ENCODE results near the gene PCDHGA6.
"Not testable (repeated sequence)": the region's sequence is repeated elsewhere in the genome, so short reads cannot be mapped to it uniquely, and the experiment has no call there.

The PCDHGA6 gene

GRCh38 chr5:141338538-141339306 lies 35.0 kb upstream of the PCDHGA6 start, which contains the start of gene PCDHGA2:
TSS of gene PCDHGA2 (plus strand) at chr5:141338760.
- Histone ChIP-seq H2BK5ac (ENCODE audit: low read length) (no peak within 1 kb of the TSS), H2AK5ac (ENCODE audit: low read length) (no peak within 1 kb of the TSS), H3K79me2 (ENCODE audit: control insufficient read depth, insufficient read depth, low read length) (no peaks in the 10 kb centered on the region), H3K4me3 (ENCODE audit: low read length) (no peak within 1 kb of the TSS), H3K56ac (ENCODE audit: low read length) (no peak within 1 kb of the TSS), H3K9ac (ENCODE audit: low read length) (no peak within 1 kb of the TSS), H3K36me3 (ENCODE audit: control insufficient read depth, insufficient read depth, low read length) (no peaks in the 10 kb centered on the region), H3K27ac (ENCODE audit: low read depth, low read length) (no peak within 1 kb of the TSS), H4K8ac (ENCODE audit: low read depth, low read length) (no peak within 1 kb of the TSS), H3K4ac (ENCODE audit: low read depth, low read length) (no peak within 1 kb of the TSS), H2BK15ac (replicated peaks; ENCODE audit: low read depth) (no peak within 1 kb of the TSS), H3K18ac (ENCODE audit: low read length) (no peak within 1 kb of the TSS), H3K23ac (ENCODE audit: low read length) (no peak within 1 kb of the TSS), H3K79me1 (ENCODE audit: low read length) (no peaks in the 10 kb centered on the region), H3K4me2 (ENCODE audit: low read length) (no peak within 1 kb of the TSS), H3K27me3 (ENCODE audit: insufficient read depth, low read length, poor library complexity) (no peaks in the 10 kb centered on the region), H3K4me1 (ENCODE audit: control insufficient read depth, low read depth, low read length) (no peaks in the 10 kb centered on the region), H4K5ac (ENCODE audit: low read length) (no peak within 1 kb of the TSS), H2BK120ac (ENCODE audit: low read depth, low read length) (no peak within 1 kb of the TSS)
- WGBS (ENCODE audit: extremely low coverage, insufficient coverage, low lambda C conversion rate), result no CpG with 5 or more reads among the region's 27 CpGs
- peak; percentile 59 for DNase-seq

DNA sequence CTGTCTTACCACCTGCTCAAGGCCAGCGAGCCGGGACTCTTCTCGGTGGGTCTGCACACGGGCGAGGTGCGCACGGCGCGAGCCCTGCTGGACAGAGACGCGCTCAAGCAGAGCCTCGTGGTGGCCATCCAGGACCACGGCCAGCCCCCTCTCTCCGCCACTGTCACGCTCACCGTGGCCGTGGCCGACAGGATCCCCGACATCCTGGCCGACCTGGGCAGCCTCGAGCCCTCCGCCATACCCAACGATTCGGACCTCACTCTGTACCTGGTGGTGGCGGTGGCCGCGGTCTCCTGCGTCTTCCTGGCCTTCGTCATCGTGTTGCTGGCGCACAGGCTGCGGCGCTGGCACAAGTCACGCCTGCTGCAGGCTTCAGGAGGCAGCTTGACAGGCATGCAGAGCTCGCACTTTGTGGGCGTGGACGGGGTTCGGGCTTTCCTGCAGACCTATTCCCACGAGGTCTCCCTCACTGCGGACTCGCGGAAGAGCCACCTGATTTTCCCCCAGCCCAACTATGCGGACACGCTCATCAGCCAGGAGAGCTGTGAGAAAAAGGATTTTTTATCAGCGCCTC lies 32.8 kb upstream of the PCDHGA6 start:
- H4K8ac ChIP-seq (ENCODE audit: low read depth, low read length); H3K56ac ChIP-seq (ENCODE audit: low read length); H3K79me2 ChIP-seq (ENCODE audit: control insufficient read depth, insufficient read depth, low read length); H3K4me3 ChIP-seq (ENCODE audit: low read length); H3K4ac ChIP-seq (ENCODE audit: low read depth, low read length); H3K4me1 ChIP-seq (ENCODE audit: control insufficient read depth, low read depth, low read length); H4K5ac ChIP-seq (ENCODE audit: low read length); H3K27me3 ChIP-seq (ENCODE audit: insufficient read depth, low read length, poor library complexity); H2BK120ac ChIP-seq (ENCODE audit: low read depth, low read length); DNase-seq; H3K23ac ChIP-seq (ENCODE audit: low read length); H3K36me3 ChIP-seq (ENCODE audit: control insufficient read depth, insufficient read depth, low read length); H2BK15ac ChIP-seq (replicated peaks; ENCODE audit: low read depth); H3K18ac ChIP-seq (ENCODE audit: low read length); H2BK5ac ChIP-seq (ENCODE audit: low read length); H3K9ac ChIP-seq (ENCODE audit: low read length); H3K27ac ChIP-seq (ENCODE audit: low read depth, low read length); H2AK5ac ChIP-seq (ENCODE audit: low read length); H3K79me1 ChIP-seq (ENCODE audit: low read length); H3K4me2 ChIP-seq (ENCODE audit: low read length): not testable (repeated sequence)
- WGBS (ENCODE audit: extremely low coverage, insufficient coverage, low lambda C conversion rate), result no CpG with 5 or more reads among the region's 45 CpGs

DNA sequence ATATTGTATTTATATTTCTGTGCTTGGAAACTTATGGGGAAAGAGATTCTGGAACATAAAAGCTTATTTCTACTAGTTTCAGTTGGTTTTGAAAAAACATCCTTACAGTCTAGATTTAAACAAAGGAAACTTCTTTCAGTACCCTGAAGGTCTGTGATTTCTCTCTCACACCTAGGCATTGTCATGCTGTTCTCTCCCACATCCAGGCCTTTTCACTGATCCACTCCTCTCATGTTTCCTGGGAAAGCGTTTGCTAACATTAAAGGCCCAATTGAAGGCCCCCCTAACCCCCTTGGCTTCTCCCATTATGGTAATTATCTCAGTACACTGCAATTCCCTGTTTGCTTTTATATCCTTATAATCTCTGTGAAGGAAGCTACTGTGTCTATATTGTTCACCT lies 30.9 kb upstream of the PCDHGA6 start:
- H2BK15ac ChIP-seq (replicated peaks; ENCODE audit: low read depth), result no peak overlapping the region
- DNase-seq, result no peak
- H2AK5ac ChIP-seq (ENCODE audit: low read length), result no peak overlapping the region
- no peak overlapping the region for H3K9ac ChIP-seq (ENCODE audit: low read length)
- H3K56ac ChIP-seq (ENCODE audit: low read length), result no peak overlapping the region
- H3K4me2 ChIP-seq (ENCODE audit: low read length), result no peak overlapping the region
- no peak overlapping the region for H3K27ac ChIP-seq (ENCODE audit: low read depth, low read length)
- no peak overlapping the region for H2BK5ac ChIP-seq (ENCODE audit: low read length)
- no peak overlapping the region for H3K4me3 ChIP-seq (ENCODE audit: low read length)
- H4K8ac ChIP-seq (ENCODE audit: low read depth, low read length), result no peak overlapping the region
- H3K79me2 ChIP-seq (ENCODE audit: control insufficient read depth, insufficient read depth, low read length), result no peaks in the 10 kb centered on the region
- H3K27me3 ChIP-seq (ENCODE audit: insufficient read depth, low read length, poor library complexity), result no peaks in the 10 kb centered on the region
- H4K5ac ChIP-seq (ENCODE audit: low read length), result no peak overlapping the region
- H3K36me3 ChIP-seq (ENCODE audit: control insufficient read depth, insufficient read depth, low read length), result no peaks in the 10 kb centered on the region
- no CpG with 5 or more reads among the region's 1 CpG for WGBS (ENCODE audit: extremely low coverage, insufficient coverage, low lambda C conversion rate)
- H3K79me1 ChIP-seq (ENCODE audit: low read length), result no peaks in the 10 kb centered on the region
- H3K18ac ChIP-seq (ENCODE audit: low read length), result no peak overlapping the region
- H2BK120ac ChIP-seq (ENCODE audit: low read depth, low read length), result no peak overlapping the region
- H3K23ac ChIP-seq (ENCODE audit: low read length), result no peak overlapping the region
- no peaks in the 10 kb centered on the region for H3K4me1 ChIP-seq (ENCODE audit: control insufficient read depth, low read depth, low read length)
- no peak overlapping the region for H3K4ac ChIP-seq (ENCODE audit: low read depth, low read length)

DNA sequence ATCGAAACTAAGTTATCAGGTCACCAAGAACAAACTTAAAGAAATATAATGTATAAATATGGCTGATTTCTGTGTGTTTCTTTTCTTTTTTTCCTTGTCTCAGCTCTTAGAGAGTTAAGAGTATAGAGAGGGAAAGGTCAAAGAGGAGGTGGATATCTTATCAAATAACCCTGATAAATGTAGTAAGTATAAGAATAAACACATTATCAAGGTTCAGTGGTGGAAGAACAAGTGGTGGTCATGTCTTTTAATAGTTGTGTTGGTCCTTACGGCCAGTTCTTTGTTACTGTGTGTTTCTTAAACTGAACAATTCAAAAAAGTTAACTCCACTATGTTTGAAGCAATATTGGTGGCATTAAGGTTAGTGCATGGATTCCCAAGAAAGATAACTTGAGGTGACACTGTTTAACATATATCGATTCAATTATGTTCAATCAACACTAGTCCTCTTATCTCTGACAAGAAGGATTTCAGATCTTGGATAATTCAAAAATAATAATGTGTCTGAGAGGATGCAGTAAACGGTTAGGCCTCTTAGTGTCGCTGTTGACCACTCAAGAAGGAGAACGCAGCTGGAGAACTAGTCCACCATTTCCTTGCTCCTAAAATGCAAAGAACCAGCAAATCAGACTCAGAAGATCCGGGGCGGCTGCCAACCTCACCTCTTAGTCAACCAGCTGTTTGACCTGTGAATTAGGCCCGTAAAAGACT lies 30.3 kb upstream of the PCDHGA6 start, which contains the start of gene PCDHGA3:
PCDHGA3 (plus strand) TSS at position 588 of the 711 bp plus-strand sequence. CDS start 205 bp downstream, outside the sequence.
- Histone ChIP-seq H3K4me2 (ENCODE audit: low read length) (no peak within 1 kb of the TSS), H3K56ac (ENCODE audit: low read length) (no peak within 1 kb of the TSS), H4K5ac (ENCODE audit: low read length) (no peak within 1 kb of the TSS), H3K79me1 (ENCODE audit: low read length) (no peaks in the 10 kb centered on the region), H4K8ac (ENCODE audit: low read depth, low read length) (no peak within 1 kb of the TSS), H3K9ac (ENCODE audit: low read length) (no peak within 1 kb of the TSS), H3K27ac (ENCODE audit: low read depth, low read length) (no peak within 1 kb of the TSS), H3K79me2 (ENCODE audit: control insufficient read depth, insufficient read depth, low read length) (no peaks in the 10 kb centered on the region), H2BK120ac (ENCODE audit: low read depth, low read length) (no peak within 1 kb of the TSS), H3K4ac (ENCODE audit: low read depth, low read length) (no peak within 1 kb of the TSS), H3K18ac (ENCODE audit: low read length) (no peak within 1 kb of the TSS), H3K27me3 (ENCODE audit: insufficient read depth, low read length, poor library complexity) (no peaks in the 10 kb centered on the region), H2AK5ac (ENCODE audit: low read length) (no peak within 1 kb of the TSS), H3K4me3 (ENCODE audit: low read length) (no peak within 1 kb of the TSS), H3K36me3 (ENCODE audit: control insufficient read depth, insufficient read depth, low read length) (no peaks in the 10 kb centered on the region), H3K23ac (ENCODE audit: low read length) (no peak within 1 kb of the TSS), H3K4me1 (ENCODE audit: control insufficient read depth, low read depth, low read length) (no peaks in the 10 kb centered on the region), H2BK5ac (ENCODE audit: low read length) (no peak within 1 kb of the TSS), H2BK15ac (replicated peaks; ENCODE audit: low read depth) (no peak within 1 kb of the TSS)
- peak; percentile 37 for DNase-seq
- no CpG with 5 or more reads among the region's 9 CpGs for WGBS (ENCODE audit: extremely low coverage, insufficient coverage, low lambda C conversion rate)

GRCh38 chr5:141343953-141344463 lies 29.7 kb upstream of the PCDHGA6 start:
- H2AK5ac ChIP-seq (ENCODE audit: low read length), result no peak overlapping the region
- no peak overlapping the region for H3K23ac ChIP-seq (ENCODE audit: low read length)
- no peak overlapping the region for H3K18ac ChIP-seq (ENCODE audit: low read length)
- no peaks in the 10 kb centered on the region for H3K79me1 ChIP-seq (ENCODE audit: low read length)
- no peak overlapping the region for H4K5ac ChIP-seq (ENCODE audit: low read length)
- no peaks in the 10 kb centered on the region for H3K4me1 ChIP-seq (ENCODE audit: control insufficient read depth, low read depth, low read length)
- H3K27me3 ChIP-seq (ENCODE audit: insufficient read depth, low read length, poor library complexity), result no peaks in the 10 kb centered on the region
- no peak overlapping the region for H3K56ac ChIP-seq (ENCODE audit: low read length)
- H3K4me3 ChIP-seq (ENCODE audit: low read length), result no peak overlapping the region
- no peak overlapping the region for H3K4me2 ChIP-seq (ENCODE audit: low read length)
- H3K79me2 ChIP-seq (ENCODE audit: control insufficient read depth, insufficient read depth, low read length), result no peaks in the 10 kb centered on the region
- H4K8ac ChIP-seq (ENCODE audit: low read depth, low read length), result no peak overlapping the region
- H2BK120ac ChIP-seq (ENCODE audit: low read depth, low read length), result no peak overlapping the region
- no peak overlapping the region for H3K4ac ChIP-seq (ENCODE audit: low read depth, low read length)
- H2BK5ac ChIP-seq (ENCODE audit: low read length), result no peak overlapping the region
- no CpG with 5 or more reads among the region's 31 CpGs for WGBS (ENCODE audit: extremely low coverage, insufficient coverage, low lambda C conversion rate)
- no peak overlapping the region for H3K27ac ChIP-seq (ENCODE audit: low read depth, low read length)
- no peaks in the 10 kb centered on the region for H3K36me3 ChIP-seq (ENCODE audit: control insufficient read depth, insufficient read depth, low read length)
- no peak overlapping the region for H3K9ac ChIP-seq (ENCODE audit: low read length)
- H2BK15ac ChIP-seq (replicated peaks; ENCODE audit: low read depth), result no peak overlapping the region
- DNase-seq, result no peak

All from mesendoderm (in vitro differentiated cells).